ENCODE data around the gene TMEM33.

DNA sequence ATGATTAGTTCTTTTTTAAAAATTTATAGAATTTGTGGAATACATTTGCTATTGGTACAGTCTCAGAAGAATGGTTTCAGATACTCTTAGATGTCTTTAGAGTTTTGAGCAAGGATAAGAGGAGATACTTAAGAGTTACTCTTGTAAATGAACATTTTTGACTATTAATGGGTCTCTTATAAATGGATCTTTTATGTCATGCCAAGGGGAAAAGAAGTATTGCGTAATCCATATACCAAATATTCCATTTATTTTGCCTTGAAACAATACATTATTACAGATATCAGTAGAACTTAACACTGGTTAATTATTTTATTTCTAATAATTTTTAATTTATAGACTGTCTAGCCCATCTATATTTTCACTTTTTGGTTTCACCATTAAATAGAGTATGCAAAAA lies 29.2 kb downstream of the TMEM33 start:
- TF ChIP-seq CTCF (conservative IDR thresholded peaks at IDR 0.05; ENCODE audit: low read depth, low read length), result no peak
- no peak for TF ChIP-seq EZH2 (IDR thresholded peaks at IDR 0.05; ENCODE audit: low read length, unreplicated experiment)

Data from PC-3 (cell line).